Mucosa of descending colon (tissue), 3 donors: Measurements from ENCODE around the gene CRYGB. TPM values are rescaled to one million over a fixed set of nuclear protein-coding genes. Genes with fewer than 3 reads are reported as not detected.
A peak's percentile ranks its signal among the peaks of the same experiment; 100 is the strongest.
"Not testable (repeated sequence)": the region's sequence is repeated elsewhere in the genome, so short reads cannot be mapped to it uniquely, and the experiment has no call there.

Experiments
- ATAC-seq: fragments of 200-7000 bp; cut with Tn5 transposase; one replicate; pipeline ENCODE4 v1.9.1; 2020; ENCODE audit warnings: mild to moderate bottlenecking, moderate library complexity
- DNase-seq, 3 donors: peaks; one replicate each; pipeline ENCODE4 v3.0.0-alpha.2; 2020
- H3K36me3 ChIP-seq: fragments of 200-600 bp; one replicate; pipeline ENCODE4 v1.8.0; 2021; ENCODE audit warnings: low read depth, mild to moderate bottlenecking
- H3K4me1 ChIP-seq: fragments of 200-600 bp; one replicate; pipeline ENCODE4 v1.8.0; 2021; ENCODE audit warnings: low read depth, mild to moderate bottlenecking
- H3K4me3 ChIP-seq: fragments of 200-600 bp; one replicate; pipeline ENCODE4 v1.8.0; 2021; ENCODE audit warnings: mild to moderate bottlenecking
- H3K9me3 ChIP-seq: fragments of 200-600 bp; one replicate; pipeline ENCODE4 v1.8.0; 2021; ENCODE audit warnings: mild to moderate bottlenecking
- intact Hi-C, 2 donors: fragments of 100-400 bp; cut with DNase I in 1 of 2; cut with micrococcal nuclease in 1 of 2; formaldehyde crosslinking; loops; one replicate each; pipeline versions ENCODE4 v1.11.0 to v1.11.1; 2022; cut with DNase I, micrococcal nuclease
- total RNA-seq, 3 donors: library from RNA; stranded (reverse); fragmentation: NEBNext Ultra II Directional in 2 of 3; extraction: Animal tissue kit (Norgen Biotek cat#: 25700) in 2 of 3; gene quantifications; one replicate each; pipeline versions ENCODE4 v1.2.1 to v1.2.4, GENCODE V29; 2021 to 2023
- TF ChIP-seq, protein P1 (sequence below): fragments of 200-600 bp; IDR thresholded peaks from one replicate; pipeline ENCODE4 v1.8.0; 2022; ENCODE audit warnings: antibody characterized with exemption, mild to moderate bottlenecking
- donor health status: DM: no; HTN: no; CAD: no; lungs with moderate emphysema.
- donor health status: DM: no; HTN: no; CAD: no.
- donor health status: DM: no; HTN: yes; CAD: no.

CRYGB gene
- total RNA-seq, 3 donors from 2014 or later, result not detected

DNA sequence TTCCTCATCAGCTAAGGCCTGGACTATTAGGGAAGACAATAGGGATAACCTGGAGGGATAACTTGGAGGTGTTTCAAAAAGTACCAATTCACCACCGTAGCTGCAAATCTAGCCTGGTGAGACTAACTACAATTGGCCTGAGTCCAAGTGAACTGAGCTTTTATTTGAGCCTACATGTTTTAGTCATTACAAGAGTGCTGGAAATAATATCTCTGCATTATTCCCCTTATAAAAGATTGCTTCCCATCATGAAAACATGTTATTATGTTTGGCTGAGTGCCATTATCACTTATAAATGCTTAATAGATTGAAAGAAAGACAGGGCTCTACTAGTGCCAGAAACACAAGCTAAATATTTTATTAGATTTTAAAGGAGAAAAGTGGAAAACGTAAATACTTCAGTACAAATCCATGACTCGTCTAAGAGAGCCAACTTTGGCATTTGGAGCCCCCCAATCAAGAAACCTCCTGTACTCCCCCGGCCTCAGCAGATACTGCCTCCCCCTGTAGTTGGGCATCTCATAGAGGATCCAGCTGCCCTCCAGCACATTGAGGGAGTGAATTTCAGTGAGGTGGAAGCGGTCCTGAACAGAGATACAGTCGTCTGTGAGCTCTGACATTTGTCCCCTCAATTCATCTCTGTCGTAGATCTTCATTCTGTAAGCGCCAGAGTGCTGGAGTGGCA lies 3.6 kb downstream of the CRYGB start:
- intact Hi-C loops, result no loop called here
- Histone ChIP-seq H3K4me3 (no peak overlapping the region), H3K9me3 (no peaks in the 10 kb centered on the region), H3K4me1 (no peaks in the 10 kb centered on the region), H3K36me3 (no peaks in the 10 kb centered on the region)
- peak in 1 of 3 donors; percentile 8 for DNase-seq
- TF ChIP-seq, protein P1, sequence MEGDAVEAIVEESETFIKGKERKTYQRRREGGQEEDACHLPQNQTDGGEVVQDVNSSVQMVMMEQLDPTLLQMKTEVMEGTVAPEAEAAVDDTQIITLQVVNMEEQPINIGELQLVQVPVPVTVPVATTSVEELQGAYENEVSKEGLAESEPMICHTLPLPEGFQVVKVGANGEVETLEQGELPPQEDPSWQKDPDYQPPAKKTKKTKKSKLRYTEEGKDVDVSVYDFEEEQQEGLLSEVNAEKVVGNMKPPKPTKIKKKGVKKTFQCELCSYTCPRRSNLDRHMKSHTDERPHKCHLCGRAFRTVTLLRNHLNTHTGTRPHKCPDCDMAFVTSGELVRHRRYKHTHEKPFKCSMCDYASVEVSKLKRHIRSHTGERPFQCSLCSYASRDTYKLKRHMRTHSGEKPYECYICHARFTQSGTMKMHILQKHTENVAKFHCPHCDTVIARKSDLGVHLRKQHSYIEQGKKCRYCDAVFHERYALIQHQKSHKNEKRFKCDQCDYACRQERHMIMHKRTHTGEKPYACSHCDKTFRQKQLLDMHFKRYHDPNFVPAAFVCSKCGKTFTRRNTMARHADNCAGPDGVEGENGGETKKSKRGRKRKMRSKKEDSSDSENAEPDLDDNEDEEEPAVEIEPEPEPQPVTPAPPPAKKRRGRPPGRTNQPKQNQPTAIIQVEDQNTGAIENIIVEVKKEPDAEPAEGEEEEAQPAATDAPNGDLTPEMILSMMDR, result no peak
- no peak for ATAC-seq

DNA sequence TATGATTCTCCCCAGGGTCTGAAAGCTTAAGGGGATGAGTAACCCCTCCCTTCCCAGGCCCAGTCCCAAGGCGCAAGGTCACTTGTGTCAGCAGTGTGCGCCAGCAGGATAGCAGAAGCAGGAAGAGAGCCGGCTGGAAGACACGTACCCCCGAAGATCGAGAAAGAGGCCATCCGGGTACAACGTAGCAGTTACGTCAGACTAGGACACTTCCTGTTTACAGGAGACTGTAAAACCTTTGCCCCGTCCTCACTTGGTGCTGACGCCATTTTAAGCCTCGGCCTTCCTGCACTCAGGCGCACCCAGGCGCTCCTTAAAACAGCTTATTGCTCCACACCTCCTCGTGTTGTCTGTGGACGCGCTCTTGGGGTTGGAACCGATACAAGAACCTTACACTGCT lies 6.5 kb downstream of the CRYGB start:
- Histone ChIP-seq H3K4me3 (no peak overlapping the region), H3K9me3 (no peaks in the 10 kb centered on the region), H3K36me3 (no peaks in the 10 kb centered on the region), H3K4me1 (no peaks in the 10 kb centered on the region)
- no peak for DNase-seq
- TF ChIP-seq, protein P1, result no peak
- intact Hi-C loops, result no loop called here
- no peak for ATAC-seq

DNA sequence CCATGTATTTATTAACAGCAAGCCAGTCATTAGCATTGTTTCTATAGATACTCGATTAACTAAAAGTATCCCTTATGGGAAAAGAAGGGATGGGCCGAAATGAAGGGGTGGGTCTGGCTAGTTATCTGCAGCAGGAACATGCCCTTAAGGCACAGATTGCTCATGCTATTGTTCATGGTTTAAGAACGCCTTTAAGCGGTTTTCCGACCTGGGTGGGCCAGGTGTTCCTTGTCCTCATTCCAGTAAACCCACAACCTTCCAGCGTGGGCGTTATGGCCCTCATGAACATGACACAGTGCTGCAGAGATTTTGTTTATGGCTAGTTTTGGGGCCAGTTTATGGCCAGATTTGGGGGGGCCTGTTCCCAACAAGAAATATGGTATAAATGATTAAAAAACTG lies 7.6 kb downstream of the CRYGB start:
- H3K36me3 ChIP-seq, ATAC-seq, intact Hi-C loops, H3K9me3 ChIP-seq, DNase-seq, H3K4me3 ChIP-seq, H3K4me1 ChIP-seq: not testable (repeated sequence)

DNA sequence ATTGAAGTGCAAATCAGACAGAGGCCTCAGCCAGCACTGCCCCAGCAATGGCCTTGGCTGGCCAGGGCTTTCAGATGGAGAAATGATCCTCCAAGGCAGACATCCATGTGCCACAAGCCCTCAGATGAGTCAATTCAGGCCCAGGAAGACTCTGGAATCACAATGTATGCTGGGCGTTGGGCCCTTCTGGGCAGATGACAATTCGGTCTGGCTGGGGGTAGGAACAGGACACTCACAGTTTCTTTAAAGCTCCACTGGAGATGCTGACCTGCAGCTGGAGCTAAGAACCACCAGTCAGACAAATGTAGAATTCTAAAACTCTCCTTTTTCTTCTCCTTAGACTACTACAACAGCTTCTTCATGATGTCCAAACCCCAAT lies 9.3 kb downstream of the CRYGB start:
- H3K4me1 ChIP-seq, result no peaks in the 10 kb centered on the region
- no peaks in the 10 kb centered on the region for H3K36me3 ChIP-seq
- DNase-seq (no peak), ATAC-seq (no peak)
- H3K9me3 ChIP-seq, result no peaks in the 10 kb centered on the region
- H3K4me3 ChIP-seq, result no peak overlapping the region
- TF ChIP-seq, protein P1, result no peak
- intact Hi-C loops, result no loop called here

DNA sequence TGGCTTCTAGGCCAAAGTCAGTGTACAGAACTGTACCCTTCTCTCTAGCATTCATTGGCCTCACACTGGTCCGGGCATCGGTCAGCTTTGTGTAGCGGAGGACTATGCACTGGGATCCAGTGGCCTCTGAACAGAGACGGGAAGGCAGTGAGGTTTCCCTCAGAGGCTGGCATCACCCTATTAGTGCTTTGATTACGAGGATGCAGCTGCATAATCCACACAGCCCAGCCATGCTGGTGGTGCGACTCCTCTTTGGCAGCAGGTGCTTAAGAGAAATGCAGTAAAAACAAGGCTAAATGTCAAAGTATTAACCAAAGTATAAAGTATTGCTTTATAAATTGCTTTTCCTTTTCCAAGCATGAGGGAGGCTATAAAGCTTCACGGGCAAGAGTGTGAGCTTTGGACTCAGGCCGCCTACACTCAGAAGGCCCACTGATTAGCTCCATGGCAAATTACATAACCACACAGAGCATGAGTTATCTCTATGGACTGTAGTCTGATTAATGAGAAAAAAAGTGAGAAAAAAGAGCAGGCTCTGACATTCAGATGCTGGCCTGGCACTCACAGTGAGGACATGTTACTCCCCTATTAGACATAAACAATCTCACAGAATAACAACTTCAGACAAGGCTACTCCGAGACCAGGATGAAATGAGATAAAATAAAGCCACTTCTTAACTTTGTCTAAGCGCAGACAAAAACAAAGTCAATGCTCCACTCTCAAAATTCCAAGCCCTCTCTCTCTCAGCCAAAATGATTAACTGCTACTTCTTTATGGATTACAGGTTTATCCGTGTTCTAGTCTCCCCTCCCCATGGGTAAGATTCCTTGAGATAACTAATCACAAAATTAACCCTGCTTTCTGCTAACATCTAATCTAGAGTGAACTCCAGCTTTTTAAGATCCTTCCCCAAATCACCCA lies 9.9 kb downstream of the CRYGB start:
- intact Hi-C loops, result no loop called here
- Histone ChIP-seq H3K4me3 (no peak overlapping the region), H3K4me1 (no peaks in the 10 kb centered on the region), H3K36me3 (no peaks in the 10 kb centered on the region), H3K9me3 (no peaks in the 10 kb centered on the region)
- TF ChIP-seq, protein P1, result no peak
- DNase-seq, result peak in 1 of 3 donors; percentile 25
- peak; percentile 73 for ATAC-seq
